Neutrophil (primary cell): Measurements from ENCODE around the gene ANKRD10.
"Not testable (repeated sequence)": the region's sequence is repeated elsewhere in the genome, so short reads cannot be mapped to it uniquely, and the experiment has no call there.

Source experiments
- H3K27ac ChIP-seq: fragments of 200-600 bp; sonication (generic); 2 replicates; pipeline ENCODE4 v1.5.1; 2016; ENCODE audit warnings: mild to moderate bottlenecking, moderate library complexity
- H3K27me3 ChIP-seq: fragments of 200-600 bp; sonication (generic); 2 replicates; pipeline ENCODE4 v1.6.0; 2016; ENCODE audit warnings: mild to moderate bottlenecking
- H3K36me3 ChIP-seq: fragments of 200-600 bp; sonication (generic); 2 replicates; pipeline ENCODE4 v1.5.1; 2017
- H3K4me1 ChIP-seq, 2 experiments: fragments of 200-600 bp in 1 of 2; sonication (generic) in 1 of 2; 1 replicate in 1 of 2; 2 replicates in 1 of 2; pipeline versions ENCODE4 v1.5.1 to v1.6.1; 2013 to 2016; ENCODE audit warnings: low read depth in 1 of 2, low read length in 1 of 2, mild to moderate bottlenecking in 1 of 2, moderate library complexity in 1 of 2; ENCODE audit not compliant: control insufficient read depth in 1 of 2, insufficient read depth in 1 of 2
- H3K4me3 ChIP-seq, 2 experiments: fragments of 200-600 bp in 1 of 2; sonication (generic) in 1 of 2; 1 replicate in 1 of 2; 2 replicates in 1 of 2; pipeline ENCODE4 v1.5.1; 2013 to 2016; ENCODE audit warnings: low read depth in 1 of 2, low read length in 1 of 2, mild to moderate bottlenecking in 1 of 2, moderate library complexity in 1 of 2
- H3K9me3 ChIP-seq: fragments of 200-600 bp; sonication (generic); 2 replicates; pipeline ENCODE4 v1.5.1; 2016
- TF ChIP-seq, protein P1 (sequence below): fragments of 200-600 bp; sonication (generic); IDR thresholded peaks from 2 replicates; pipeline ENCODE4 v1.5.1; 2016; ENCODE audit warnings: antibody characterized with exemption

Gene ANKRD10

DNA sequence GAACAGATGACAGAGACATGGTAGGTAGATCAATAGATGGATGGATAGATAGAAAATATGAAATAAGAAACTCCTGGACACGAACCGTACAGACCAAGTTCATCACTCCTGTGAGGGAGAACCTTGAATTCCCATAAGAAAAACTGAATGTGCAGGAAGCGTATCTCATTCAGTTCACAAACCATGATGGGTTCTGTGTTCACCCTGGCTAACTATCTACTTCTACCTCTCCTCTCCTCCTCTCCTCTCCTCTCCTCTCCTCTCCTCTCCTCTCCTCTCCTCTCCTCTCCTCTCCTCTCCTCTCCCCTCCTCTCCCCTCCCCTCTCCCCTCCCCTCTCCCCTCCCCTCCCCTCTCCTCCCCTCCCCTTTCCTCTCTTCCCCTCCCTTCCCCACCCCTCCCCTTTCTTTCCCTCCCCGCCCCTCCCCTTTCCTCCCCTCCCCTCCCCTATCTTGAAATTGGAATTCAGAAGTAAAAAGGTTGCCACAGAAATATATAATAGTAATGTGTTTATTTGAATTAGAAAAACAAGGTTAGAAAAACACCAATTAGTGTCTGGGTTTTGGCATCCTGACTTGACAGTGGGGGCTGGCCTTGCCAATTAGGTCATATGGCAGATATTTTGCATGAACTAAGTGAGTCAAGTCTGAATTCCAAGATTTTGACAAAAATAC is 75.9 kb downstream of the ANKRD10 start:
- peaks cover 23% of the 10 kb centered on the region for H3K27me3 ChIP-seq
- no peaks in the 10 kb centered on the region for H3K36me3 ChIP-seq
- TF ChIP-seq, protein P1, sequence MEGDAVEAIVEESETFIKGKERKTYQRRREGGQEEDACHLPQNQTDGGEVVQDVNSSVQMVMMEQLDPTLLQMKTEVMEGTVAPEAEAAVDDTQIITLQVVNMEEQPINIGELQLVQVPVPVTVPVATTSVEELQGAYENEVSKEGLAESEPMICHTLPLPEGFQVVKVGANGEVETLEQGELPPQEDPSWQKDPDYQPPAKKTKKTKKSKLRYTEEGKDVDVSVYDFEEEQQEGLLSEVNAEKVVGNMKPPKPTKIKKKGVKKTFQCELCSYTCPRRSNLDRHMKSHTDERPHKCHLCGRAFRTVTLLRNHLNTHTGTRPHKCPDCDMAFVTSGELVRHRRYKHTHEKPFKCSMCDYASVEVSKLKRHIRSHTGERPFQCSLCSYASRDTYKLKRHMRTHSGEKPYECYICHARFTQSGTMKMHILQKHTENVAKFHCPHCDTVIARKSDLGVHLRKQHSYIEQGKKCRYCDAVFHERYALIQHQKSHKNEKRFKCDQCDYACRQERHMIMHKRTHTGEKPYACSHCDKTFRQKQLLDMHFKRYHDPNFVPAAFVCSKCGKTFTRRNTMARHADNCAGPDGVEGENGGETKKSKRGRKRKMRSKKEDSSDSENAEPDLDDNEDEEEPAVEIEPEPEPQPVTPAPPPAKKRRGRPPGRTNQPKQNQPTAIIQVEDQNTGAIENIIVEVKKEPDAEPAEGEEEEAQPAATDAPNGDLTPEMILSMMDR = no peak
- no peak overlapping the region for H3K27ac ChIP-seq
- no peaks in the 10 kb centered on the region for H3K9me3 ChIP-seq
- H3K4me3 ChIP-seq = no peak overlapping the region
- no peaks in the 10 kb centered on the region for H3K4me1 ChIP-seq

DNA sequence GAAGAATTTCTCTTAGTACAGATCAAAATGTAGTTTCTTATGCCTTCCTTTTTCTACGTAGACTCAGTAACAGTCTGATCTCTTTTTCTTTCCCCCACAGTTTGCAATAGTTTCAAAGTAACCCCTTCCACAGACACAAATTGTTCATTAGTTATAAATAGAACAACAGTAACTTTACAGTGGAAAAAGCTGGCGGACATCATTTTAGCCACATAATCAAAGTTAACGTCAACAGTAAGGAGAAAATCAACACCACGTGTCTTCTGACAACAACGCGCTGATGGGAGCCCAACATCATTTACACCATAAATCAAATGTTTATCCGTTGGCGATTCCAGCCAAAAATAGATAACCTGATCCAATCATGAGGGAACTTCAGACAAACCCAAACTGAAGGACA is 76.8 kb downstream of the ANKRD10 start:
- no peak overlapping the region for H3K4me3 ChIP-seq
- H3K36me3 ChIP-seq = no peaks in the 10 kb centered on the region
- no peak overlapping the region for H3K27ac ChIP-seq
- H3K9me3 ChIP-seq = no peaks in the 10 kb centered on the region
- TF ChIP-seq, protein P1 = no peak
- peaks cover 23% of the 10 kb centered on the region for H3K27me3 ChIP-seq
- H3K4me1 ChIP-seq = no peaks in the 10 kb centered on the region

DNA sequence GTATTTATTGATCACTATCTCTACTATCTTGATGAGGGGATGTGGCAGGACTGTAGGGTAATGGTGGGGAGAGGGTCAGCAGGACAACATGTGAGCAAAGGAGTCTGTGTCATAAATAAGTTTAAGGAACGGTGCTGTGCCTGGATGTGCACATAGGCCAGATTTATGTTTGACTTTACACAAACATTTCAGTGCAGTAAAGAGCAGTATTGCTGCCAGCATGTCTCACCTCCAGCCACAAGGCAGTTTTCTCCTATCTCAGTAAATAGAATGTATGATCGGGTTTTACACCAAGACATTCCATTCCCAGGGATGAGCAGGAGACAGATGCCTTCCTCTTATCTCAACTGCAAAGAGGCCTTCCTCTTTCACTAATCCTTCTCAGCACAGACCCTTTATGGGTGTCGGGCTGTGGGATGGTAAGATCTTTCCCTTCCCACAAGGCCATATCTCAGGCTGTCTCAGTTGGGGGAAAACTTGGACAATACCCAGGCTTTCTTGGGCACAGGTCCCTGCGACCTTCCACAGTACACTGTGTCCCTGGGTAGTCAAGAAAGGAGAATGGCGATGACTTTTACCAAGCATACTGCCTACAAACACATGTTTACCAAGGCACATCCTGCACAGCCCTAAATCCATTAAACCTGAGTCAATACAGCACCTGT is 77.3 kb downstream of the ANKRD10 start:
- H3K4me1 ChIP-seq, H3K9me3 ChIP-seq, H3K27ac ChIP-seq, H3K36me3 ChIP-seq, H3K4me3 ChIP-seq: not testable (repeated sequence)
- H3K27me3 ChIP-seq = peaks cover 23% of the 10 kb centered on the region

DNA sequence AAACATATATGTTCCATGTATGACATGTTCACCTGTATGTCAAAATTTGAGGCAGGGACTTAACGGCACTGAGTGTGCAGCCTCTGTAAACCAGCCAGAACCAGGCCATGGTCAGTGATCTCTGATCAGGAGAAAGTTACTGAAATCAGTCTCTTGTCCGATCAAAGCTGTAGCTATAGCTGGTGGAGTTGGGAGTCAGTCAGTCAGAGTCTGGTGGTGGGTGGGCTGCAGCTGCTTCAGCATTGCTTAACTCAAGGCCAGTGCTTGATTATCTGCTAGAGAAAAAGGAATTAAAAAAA is 78.3 kb downstream of the ANKRD10 start:
- Histone ChIP-seq H3K9me3 (no peaks in the 10 kb centered on the region), H3K4me3 (no peak overlapping the region), H3K4me1 (no peaks in the 10 kb centered on the region), H3K27ac (no peak overlapping the region), H3K36me3 (no peaks in the 10 kb centered on the region), H3K27me3 (peaks cover 18% of the 10 kb centered on the region)
- TF ChIP-seq, protein P1 = no peak

DNA sequence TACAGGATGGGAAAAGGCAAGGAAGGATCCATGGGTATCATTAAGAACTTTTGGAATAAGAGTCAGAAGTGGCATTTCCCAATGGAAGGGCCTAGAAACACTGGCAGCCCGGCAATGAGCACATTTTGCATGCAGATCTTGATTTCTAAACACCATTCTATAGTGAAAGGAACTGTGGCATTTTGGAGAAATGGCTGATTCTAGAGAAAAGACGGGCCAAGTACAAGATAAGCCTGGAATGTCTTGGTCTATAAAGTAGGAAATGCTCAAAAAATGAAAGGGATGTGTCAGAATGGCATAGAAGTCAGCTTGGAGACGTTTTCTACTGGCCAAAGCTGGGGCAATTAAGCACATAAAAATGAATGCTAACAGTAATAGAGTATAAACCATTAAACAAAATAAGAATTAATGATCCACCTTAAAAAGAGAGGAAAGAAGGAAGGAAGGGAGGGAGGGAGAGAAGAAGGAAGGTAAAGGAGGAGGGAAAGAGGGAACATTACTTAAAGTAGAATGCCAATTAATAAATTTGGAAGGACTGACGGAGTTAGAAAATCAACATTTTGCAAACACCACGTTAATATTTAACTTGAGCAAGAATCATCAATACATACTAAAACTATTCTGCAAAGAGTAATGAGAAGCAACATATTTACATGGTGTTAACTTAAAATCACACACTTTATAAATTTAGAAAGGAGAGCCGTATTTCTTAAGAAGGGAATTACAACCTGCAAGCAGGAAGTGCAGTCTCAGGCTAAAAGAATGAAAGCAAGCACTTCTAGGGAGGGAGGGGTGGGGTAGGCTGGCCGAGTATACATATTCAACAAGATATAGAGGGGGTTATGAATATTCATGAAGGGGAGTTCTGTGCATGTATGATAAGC is 78.9 kb downstream of the ANKRD10 start:
- no peak overlapping the region for H3K27ac ChIP-seq
- H3K27me3 ChIP-seq = peaks cover 15% of the 10 kb centered on the region
- H3K4me3 ChIP-seq = no peak overlapping the region
- no peaks in the 10 kb centered on the region for H3K4me1 ChIP-seq
- H3K9me3 ChIP-seq = no peaks in the 10 kb centered on the region
- TF ChIP-seq, protein P1 = no peak
- no peaks in the 10 kb centered on the region for H3K36me3 ChIP-seq

DNA sequence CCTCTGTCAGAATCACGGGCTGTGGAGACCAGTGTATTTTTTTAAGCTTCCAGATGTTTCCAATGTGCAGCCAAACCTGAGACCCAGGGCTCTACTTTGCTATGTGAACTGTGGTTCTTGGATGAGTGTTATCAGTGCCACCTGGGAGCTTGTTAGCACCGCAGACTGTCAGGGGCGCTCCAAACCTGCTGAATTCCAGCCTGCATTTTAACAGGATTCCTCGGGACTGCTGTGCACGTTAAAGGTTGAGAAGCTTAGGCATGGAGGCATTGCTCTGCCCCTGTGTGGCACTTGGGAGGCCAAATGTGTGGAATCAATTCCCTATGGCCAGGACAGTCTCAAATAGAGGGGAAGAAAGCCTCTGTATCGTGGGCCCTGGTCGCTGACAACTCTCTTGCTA is 80.3 kb downstream of the ANKRD10 start:
- TF ChIP-seq, protein P1 = no peak
- Histone ChIP-seq H3K36me3 (no peaks in the 10 kb centered on the region), H3K4me3 (no peak overlapping the region), H3K27ac (no peak overlapping the region), H3K27me3 (peaks cover 13% of the 10 kb centered on the region), H3K4me1 (no peaks in the 10 kb centered on the region), H3K9me3 (no peaks in the 10 kb centered on the region)
